Left ventricle myocardium inferior (tissue), 1 donor: ENCODE data around the gene HOXC13. TPM values are rescaled to one million over a fixed set of nuclear protein-coding genes. Genes with fewer than 3 reads are reported as not detected.

Experiments
- DNase-seq: peaks from one replicate; pipeline ENCODE4 v3.0.0-alpha.2; 2020
- H3K27ac ChIP-seq: fragments of 200-600 bp; replicated peaks from 2 replicates; pipeline ENCODE4 v1.8.0; 2021
- H3K27me3 ChIP-seq: fragments of 200-600 bp; 2 replicates; pipeline ENCODE4 v1.8.0; 2021; ENCODE audit warnings: low read depth
- H3K36me3 ChIP-seq: fragments of 200-600 bp; 2 replicates; pipeline ENCODE4 v1.8.0; 2021
- H3K4me1 ChIP-seq: fragments of 200-600 bp; 2 replicates; pipeline ENCODE4 v1.8.0; 2021
- H3K4me3 ChIP-seq: fragments of 200-600 bp; 2 replicates; pipeline ENCODE4 v1.8.0; 2021; ENCODE audit warnings: mild to moderate bottlenecking, moderate library complexity
- H3K9me3 ChIP-seq: fragments of 200-600 bp; replicated peaks from 2 replicates; pipeline ENCODE4 v1.8.0; 2021
- intact Hi-C: fragments of 100-400 bp; cut with micrococcal nuclease; formaldehyde crosslinking; loops from one replicate; pipeline ENCODE4 v1.11.0; 2022
- total RNA-seq: library from RNA; stranded (reverse); fragmentation: NEBNext Ultra II Directional; extraction: Animal tissue kit (Norgen Biotek cat#: 25700); gene quantifications from one replicate; pipeline ENCODE4 v1.2.1, GENCODE V29; 2021
- TF ChIP-seq, protein P1 (sequence below): fragments of 200-600 bp; IDR thresholded peaks from 2 replicates; pipeline ENCODE4 v1.8.0; 2021; ENCODE audit warnings: antibody characterized with exemption, mild to moderate bottlenecking, borderline replicate concordance
- donor health status: DM: no; HTN: yes; CAD: no; lungs with severe emphysema.

The HOXC13 gene
- total RNA-seq, 1 donor from 2014 or later = not detected

DNA sequence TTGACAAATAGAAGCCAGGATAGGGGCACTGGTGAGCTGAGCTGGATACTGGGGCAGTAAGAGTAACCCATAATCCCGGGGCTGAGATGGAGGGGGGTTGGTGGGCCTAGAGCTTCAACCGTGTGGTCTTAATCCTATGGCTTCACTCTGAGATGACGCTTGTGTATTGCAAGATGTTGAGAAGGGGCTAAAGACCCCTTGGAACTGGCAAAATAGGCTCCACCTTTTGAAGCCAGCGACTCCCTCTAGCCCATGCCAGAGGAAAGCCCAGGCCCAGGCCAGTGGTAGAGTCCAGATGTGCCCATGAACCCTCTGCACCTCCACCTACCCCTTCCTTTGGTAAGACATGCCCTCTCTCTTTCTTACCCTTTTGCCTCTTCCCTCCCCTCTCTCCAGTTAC is 20.7 kb downstream of the HOXC13 start:
- intact Hi-C loops = no loop called here
- TF ChIP-seq, protein P1, sequence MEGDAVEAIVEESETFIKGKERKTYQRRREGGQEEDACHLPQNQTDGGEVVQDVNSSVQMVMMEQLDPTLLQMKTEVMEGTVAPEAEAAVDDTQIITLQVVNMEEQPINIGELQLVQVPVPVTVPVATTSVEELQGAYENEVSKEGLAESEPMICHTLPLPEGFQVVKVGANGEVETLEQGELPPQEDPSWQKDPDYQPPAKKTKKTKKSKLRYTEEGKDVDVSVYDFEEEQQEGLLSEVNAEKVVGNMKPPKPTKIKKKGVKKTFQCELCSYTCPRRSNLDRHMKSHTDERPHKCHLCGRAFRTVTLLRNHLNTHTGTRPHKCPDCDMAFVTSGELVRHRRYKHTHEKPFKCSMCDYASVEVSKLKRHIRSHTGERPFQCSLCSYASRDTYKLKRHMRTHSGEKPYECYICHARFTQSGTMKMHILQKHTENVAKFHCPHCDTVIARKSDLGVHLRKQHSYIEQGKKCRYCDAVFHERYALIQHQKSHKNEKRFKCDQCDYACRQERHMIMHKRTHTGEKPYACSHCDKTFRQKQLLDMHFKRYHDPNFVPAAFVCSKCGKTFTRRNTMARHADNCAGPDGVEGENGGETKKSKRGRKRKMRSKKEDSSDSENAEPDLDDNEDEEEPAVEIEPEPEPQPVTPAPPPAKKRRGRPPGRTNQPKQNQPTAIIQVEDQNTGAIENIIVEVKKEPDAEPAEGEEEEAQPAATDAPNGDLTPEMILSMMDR = no peak
- Histone ChIP-seq H3K27ac (no peak overlapping the region), H3K4me3 (no peak overlapping the region), H3K36me3 (no peaks in the 10 kb centered on the region), H3K9me3 (no peaks in the 10 kb centered on the region), H3K27me3 (peaks cover 100% of the 10 kb centered on the region), H3K4me1 (peaks cover 8% of the 10 kb centered on the region)
- no peak for DNase-seq

DNA sequence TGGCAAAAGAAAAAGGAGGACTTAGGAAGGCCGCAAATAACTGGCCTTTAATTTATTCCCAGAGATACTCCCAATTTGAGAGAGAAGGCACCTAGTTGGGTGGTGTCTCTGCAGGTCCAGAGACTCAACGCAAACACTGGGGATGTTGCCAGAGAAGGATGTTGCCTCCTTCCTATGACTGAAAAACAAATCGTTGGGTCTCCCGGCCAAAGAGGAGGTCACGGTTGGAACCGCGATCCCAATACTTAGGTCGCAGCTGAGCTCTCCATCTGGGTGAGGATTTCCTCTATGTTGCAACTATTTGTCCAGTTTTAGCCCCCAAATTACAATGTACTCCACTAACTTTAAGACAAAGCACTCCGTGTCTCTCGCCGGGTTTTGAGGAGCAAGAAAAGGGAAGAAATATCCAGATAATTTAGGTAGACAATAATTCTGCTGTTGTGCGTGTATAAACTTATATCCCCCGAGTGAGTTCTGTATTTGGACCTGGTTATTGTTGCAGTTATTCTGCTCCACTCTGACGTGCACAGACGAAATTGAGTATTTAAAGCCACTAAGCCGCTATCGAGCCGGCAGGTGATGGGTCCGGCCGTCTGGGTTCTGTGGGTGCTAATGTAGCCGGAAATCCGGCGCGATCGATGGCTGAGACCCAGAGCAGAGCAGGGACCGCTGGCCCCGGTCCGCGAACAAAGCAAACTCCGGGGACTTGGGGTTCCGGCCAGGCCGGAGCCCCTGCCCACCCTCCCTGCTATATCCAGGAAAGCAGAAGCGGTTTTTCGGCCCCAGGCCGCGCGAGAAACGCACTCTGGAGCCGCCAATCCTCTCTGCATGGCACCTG is 21.8 kb downstream of the HOXC13 start:
- intact Hi-C loops = no loop called here
- H3K27me3 ChIP-seq = peaks cover 100% of the 10 kb centered on the region
- TF ChIP-seq, protein P1 = no peak
- no peaks in the 10 kb centered on the region for H3K36me3 ChIP-seq
- no peak overlapping the region for H3K4me3 ChIP-seq
- no peaks in the 10 kb centered on the region for H3K9me3 ChIP-seq
- H3K4me1 ChIP-seq = peaks cover 8% of the 10 kb centered on the region
- H3K27ac ChIP-seq = no peak overlapping the region
- no peak for DNase-seq

- H3K27ac ChIP-seq = no peak overlapping the region
- TF ChIP-seq, protein P1 = no peak
- H3K27me3 ChIP-seq = peaks cover 100% of the 10 kb centered on the region
- no peaks in the 10 kb centered on the region for H3K36me3 ChIP-seq
- no peak for DNase-seq
- intact Hi-C loops = no loop called here
- H3K4me3 ChIP-seq = no peak overlapping the region
- H3K4me1 ChIP-seq = peaks cover 15% of the 10 kb centered on the region
- no peaks in the 10 kb centered on the region for H3K9me3 ChIP-seq
Measured at GRCh38 chr12:53961025-53961761, 22.6 kb downstream of the HOXC13 start.

GRCh38 chr12:53963005-53963404 is 24.4 kb downstream of the HOXC13 start:
- no peaks in the 10 kb centered on the region for H3K36me3 ChIP-seq
- H3K27me3 ChIP-seq = peaks cover 100% of the 10 kb centered on the region
- TF ChIP-seq, protein P1 = no peak
- intact Hi-C loops = no loop called here
- H3K27ac ChIP-seq = no peak overlapping the region
- peaks cover 22% of the 10 kb centered on the region for H3K4me1 ChIP-seq
- no peak overlapping the region for H3K4me3 ChIP-seq
- no peak for DNase-seq
- no peaks in the 10 kb centered on the region for H3K9me3 ChIP-seq

GRCh38 chr12:53963434-53964314 is 25.0 kb downstream of the HOXC13 start:
- DNase-seq = no peak
- Histone ChIP-seq H3K4me3 (no peak overlapping the region), H3K9me3 (no peaks in the 10 kb centered on the region), H3K27ac (no peak overlapping the region), H3K4me1 (peaks cover 22% of the 10 kb centered on the region), H3K36me3 (no peaks in the 10 kb centered on the region), H3K27me3 (peaks cover 100% of the 10 kb centered on the region)
- intact Hi-C loops = no loop called here
- TF ChIP-seq, protein P1 = no peak
